SK-N-SH treated with all-trans-retinoic acid at 6 μM for 48 hours (cell line): ENCODE measurements around the gene DGCR6.
"Not testable (repeated sequence)": the region's sequence is repeated elsewhere in the genome, so short reads cannot be mapped to it uniquely, and the experiment has no call there.

ENCODE experiments used
- ARNTL ChIP-seq: fragments of 450-650 bp; formaldehyde crosslinking; IDR thresholded peaks from 2 replicates; pipeline ENCODE4 v1.5.0; 2020; ENCODE audit warnings: low read depth, mild to moderate bottlenecking, moderate library complexity, borderline replicate concordance
- OSR1 ChIP-seq: fragments of 250-450 bp; sonication (Bioruptor Pico); IDR thresholded peaks from 2 replicates; pipeline ENCODE4 v1.8.0; 2022; ENCODE audit warnings: moderate library complexity, mild to moderate bottlenecking, inconsistent platforms
- ZC3H10 ChIP-seq: fragments of 250-450 bp; sonication (Bioruptor Pico); IDR thresholded peaks from 2 replicates; pipeline ENCODE4 v1.5.1; 2021; ENCODE audit warnings: mild to moderate bottlenecking, moderate library complexity
- ZFP30 ChIP-seq: fragments of 450-650 bp; formaldehyde crosslinking; IDR thresholded peaks from 2 replicates; pipeline ENCODE4 v1.5.0; 2022; ENCODE audit warnings: mild to moderate bottlenecking, moderate library complexity
- ZNF70 ChIP-seq: fragments of 450-650 bp; formaldehyde crosslinking; IDR thresholded peaks from 2 replicates; pipeline ENCODE4 v1.5.0; 2020; ENCODE audit warnings: mild to moderate bottlenecking, moderate library complexity
- TF ChIP-seq, protein P1 (sequence below): fragments of 250-450 bp; sonication (Bioruptor Pico); IDR thresholded peaks from 2 replicates; pipeline ENCODE4 v1.8.0; 2020; ENCODE audit warnings: mild to moderate bottlenecking, moderate library complexity, borderline replicate concordance
- TF ChIP-seq, protein P2 (sequence below): fragments of 250-450 bp; sonication (Bioruptor Pico); IDR thresholded peaks from 2 replicates; pipeline ENCODE4 v1.8.0; 2021; ENCODE audit warnings: low read depth, mild to moderate bottlenecking, moderate library complexity, borderline replicate concordance

- not testable (repeated sequence) for TF ChIP-seq ZFP30, ARNTL, OSR1, ZC3H10, ZNF70 (CRISPR knock-in tag)
- TF ChIP-seq, protein P1, sequence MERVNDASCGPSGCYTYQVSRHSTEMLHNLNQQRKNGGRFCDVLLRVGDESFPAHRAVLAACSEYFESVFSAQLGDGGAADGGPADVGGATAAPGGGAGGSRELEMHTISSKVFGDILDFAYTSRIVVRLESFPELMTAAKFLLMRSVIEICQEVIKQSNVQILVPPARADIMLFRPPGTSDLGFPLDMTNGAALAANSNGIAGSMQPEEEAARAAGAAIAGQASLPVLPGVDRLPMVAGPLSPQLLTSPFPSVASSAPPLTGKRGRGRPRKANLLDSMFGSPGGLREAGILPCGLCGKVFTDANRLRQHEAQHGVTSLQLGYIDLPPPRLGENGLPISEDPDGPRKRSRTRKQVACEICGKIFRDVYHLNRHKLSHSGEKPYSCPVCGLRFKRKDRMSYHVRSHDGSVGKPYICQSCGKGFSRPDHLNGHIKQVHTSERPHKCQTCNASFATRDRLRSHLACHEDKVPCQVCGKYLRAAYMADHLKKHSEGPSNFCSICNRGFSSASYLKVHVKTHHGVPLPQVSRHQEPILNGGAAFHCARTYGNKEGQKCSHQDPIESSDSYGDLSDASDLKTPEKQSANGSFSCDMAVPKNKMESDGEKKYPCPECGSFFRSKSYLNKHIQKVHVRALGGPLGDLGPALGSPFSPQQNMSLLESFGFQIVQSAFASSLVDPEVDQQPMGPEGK (CRISPR knock-in tag) = not testable (repeated sequence)
- TF ChIP-seq, protein P2, sequence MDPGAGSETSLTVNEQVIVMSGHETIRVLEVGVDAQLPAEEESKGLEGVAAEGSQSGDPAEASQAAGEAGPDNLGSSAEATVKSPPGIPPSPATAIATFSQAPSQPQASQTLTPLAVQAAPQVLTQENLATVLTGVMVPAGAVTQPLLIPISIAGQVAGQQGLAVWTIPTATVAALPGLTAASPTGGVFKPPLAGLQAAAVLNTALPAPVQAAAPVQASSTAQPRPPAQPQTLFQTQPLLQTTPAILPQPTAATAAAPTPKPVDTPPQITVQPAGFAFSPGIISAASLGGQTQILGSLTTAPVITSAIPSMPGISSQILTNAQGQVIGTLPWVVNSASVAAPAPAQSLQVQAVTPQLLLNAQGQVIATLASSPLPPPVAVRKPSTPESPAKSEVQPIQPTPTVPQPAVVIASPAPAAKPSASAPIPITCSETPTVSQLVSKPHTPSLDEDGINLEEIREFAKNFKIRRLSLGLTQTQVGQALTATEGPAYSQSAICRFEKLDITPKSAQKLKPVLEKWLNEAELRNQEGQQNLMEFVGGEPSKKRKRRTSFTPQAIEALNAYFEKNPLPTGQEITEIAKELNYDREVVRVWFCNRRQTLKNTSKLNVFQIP (CRISPR knock-in tag) = not testable (repeated sequence)
Observed at GRCh38 chr22:18956121-18956895, 50.2 kb downstream of the DGCR6 start.
